Activated CD8-positive, alpha-beta memory T cell treated with anti-CD3 and anti-CD28 coated beads, Interleukin-2, amount 10 ng/mL, durations not matched to agents 7 days and 5 days (primary cell): ENCODE measurements around the gene CPED1. TPM values are rescaled to one million over a fixed set of nuclear protein-coding genes. Genes with fewer than 3 reads are reported as not detected.

Source experiments
- ATAC-seq: fragments of 150-1000 bp; cut with Tn5 transposase; one replicate; pipeline ENCODE4 v1.10.0; 2021; ENCODE audit warnings: moderate library complexity
- CTCF ChIA-PET: fragments of 350-600 bp; sonication (Branson Sonifier 250); formaldehyde crosslinking; loops from one replicate; lab custom pipeline; 2021; ENCODE audit warnings: antibody characterized with exemption; lab: Charles Lee
- DNase-seq: peaks from one replicate; pipeline ENCODE4 v3.0.0-alpha.2; 2020
- H3K27ac Mint-ChIP-seq: one replicate; pipeline ENCODE4 v1.8.0; 2021; ENCODE audit warnings: mild to moderate bottlenecking, mixed read lengths
- H3K27me3 Mint-ChIP-seq: one replicate; pipeline ENCODE4 v1.8.0; 2021; ENCODE audit warnings: mixed read lengths
- H3K36me3 Mint-ChIP-seq: one replicate; pipeline ENCODE4 v1.8.0; 2021; ENCODE audit warnings: mild to moderate bottlenecking, mixed read lengths
- H3K4me1 Mint-ChIP-seq: one replicate; pipeline ENCODE4 v1.8.0; 2021; ENCODE audit warnings: mixed read lengths
- H3K4me3 Mint-ChIP-seq: one replicate; pipeline ENCODE4 v1.8.0; 2021; ENCODE audit warnings: mild to moderate bottlenecking, moderate library complexity, mixed read lengths
- H3K9me3 Mint-ChIP-seq: one replicate; pipeline ENCODE4 v1.8.0; 2022; ENCODE audit warnings: low read depth, mixed read lengths
- total RNA-seq, 2 experiments: library from RNA; stranded (reverse); gene quantifications; one replicate each; pipeline ENCODE4 v1.2.3, GENCODE V29; 2021

The CPED1 gene
- total RNA-seq, 2 experiments from 2014 or later: 0.16 TPM; not detected in 1

- H3K9me3 Mint-ChIP-seq: no peaks in the 10 kb centered on the region
- no peak overlapping the region for H3K4me3 Mint-ChIP-seq
- H3K4me1 Mint-ChIP-seq: peaks cover 5% of the 10 kb centered on the region
- CTCF ChIA-PET: interaction anchor here (1.4 kb wide), 1 partner anchor 671 kb away, joined by 4 read pairs; no protein-coding TSS in a partner anchor
- no peaks in the 10 kb centered on the region for H3K36me3 Mint-ChIP-seq
- ATAC-seq (no peak), DNase-seq (no peak)
- peaks cover 37% of the 10 kb centered on the region for H3K27me3 Mint-ChIP-seq
- no peak overlapping the region for H3K27ac Mint-ChIP-seq
These were observed 335.2 kb downstream of the CPED1 start for GRCh38 chr7:121323515-121324302.

- DNase-seq (no peak), ATAC-seq (no peak)
- no peak overlapping the region for H3K27ac Mint-ChIP-seq
- H3K4me1 Mint-ChIP-seq: peaks cover 23% of the 10 kb centered on the region
- no peaks in the 10 kb centered on the region for H3K36me3 Mint-ChIP-seq
- H3K4me3 Mint-ChIP-seq: no peak overlapping the region
- CTCF ChIA-PET: interaction anchor here (0.9 kb wide), 1 partner anchor 24 kb away, joined by 3 read pairs; no protein-coding TSS in a partner anchor
- no peaks in the 10 kb centered on the region for H3K9me3 Mint-ChIP-seq
- peaks cover 71% of the 10 kb centered on the region for H3K27me3 Mint-ChIP-seq
These were observed 339.2 kb downstream of the CPED1 start for GRCh38 chr7:121327671-121328070.

- DNase-seq (no peak), ATAC-seq (peak; percentile 24)
- peaks cover 67% of the 10 kb centered on the region for H3K27me3 Mint-ChIP-seq
- no peaks in the 10 kb centered on the region for H3K9me3 Mint-ChIP-seq
- H3K4me3 Mint-ChIP-seq: peak within 1 kb of the TSS; percentile 66
- no peaks in the 10 kb centered on the region for H3K36me3 Mint-ChIP-seq
- CTCF ChIA-PET: interaction anchor here (1.4 to 2.8 kb wide), 2 partner anchors 200 to 219 kb away, joined by 3 to 18 read pairs; no protein-coding TSS in a partner anchor
- no peak within 1 kb of the TSS for H3K27ac Mint-ChIP-seq
- peaks cover 23% of the 10 kb centered on the region for H3K4me1 Mint-ChIP-seq
These were observed 340.1 kb downstream of the CPED1 start, which contains the start of gene WNT16 for GRCh38 chr7:121328508-121329190. Gene WNT16 (plus strand): TSS chr7:121329000. CDS start chr7:121329293, 293 bp downstream.

GRCh38 chr7:121329191-121330052, 340.9 kb downstream of the CPED1 start:
- peak; percentile 60 for DNase-seq
- Mint-ChIP-seq H3K9me3 (no peaks in the 10 kb centered on the region), H3K4me1 (peaks cover 23% of the 10 kb centered on the region), H3K4me3 (peak overlapping the region; percentile 66), H3K36me3 (no peaks in the 10 kb centered on the region), H3K27me3 (peaks cover 67% of the 10 kb centered on the region), H3K27ac (no peak overlapping the region)
- peak; percentile 74 for ATAC-seq
- CTCF ChIA-PET: interaction anchor here (0.6 to 2.8 kb wide), 7 partner anchors 17 to 667 kb away, joined by 3 to 18 read pairs (median 3); no protein-coding TSS in a partner anchor

GRCh38 chr7:121330053-121330833, 341.7 kb downstream of the CPED1 start:
- H3K9me3 Mint-ChIP-seq: no peaks in the 10 kb centered on the region
- ATAC-seq (peak; percentile 20), DNase-seq (no peak)
- CTCF ChIA-PET: interaction anchor here (0.6 to 2.8 kb wide), 11 partner anchors 16 to 666 kb away, joined by 3 to 18 read pairs (median 3); no protein-coding TSS in a partner anchor
- peaks cover 23% of the 10 kb centered on the region for H3K4me1 Mint-ChIP-seq
- H3K27me3 Mint-ChIP-seq: peaks cover 72% of the 10 kb centered on the region
- H3K4me3 Mint-ChIP-seq: peak overlapping the region; percentile 66
- H3K27ac Mint-ChIP-seq: no peak overlapping the region
- H3K36me3 Mint-ChIP-seq: no peaks in the 10 kb centered on the region

GRCh38 chr7:121331048-121331447, 342.5 kb downstream of the CPED1 start:
- H3K27me3 Mint-ChIP-seq: peaks cover 71% of the 10 kb centered on the region
- peaks cover 23% of the 10 kb centered on the region for H3K4me1 Mint-ChIP-seq
- CTCF ChIA-PET: interaction anchor here (0.6 to 2.8 kb wide), 5 partner anchors 30 to 662 kb away, joined by 3 to 18 read pairs (median 3); no protein-coding TSS in a partner anchor
- DNase-seq (no peak), ATAC-seq (no peak)
- no peaks in the 10 kb centered on the region for H3K36me3 Mint-ChIP-seq
- H3K27ac Mint-ChIP-seq: no peak overlapping the region
- H3K9me3 Mint-ChIP-seq: no peaks in the 10 kb centered on the region
- H3K4me3 Mint-ChIP-seq: no peak overlapping the region

- DNase-seq: no peak
- CTCF ChIA-PET: interaction anchor here (1.2 to 2.8 kb wide), 2 partner anchors 29 to 216 kb away, joined by 3 to 18 read pairs; no protein-coding TSS in a partner anchor
- Mint-ChIP-seq H3K36me3 (no peaks in the 10 kb centered on the region), H3K4me3 (no peak overlapping the region), H3K9me3 (no peaks in the 10 kb centered on the region), H3K27me3 (peaks cover 71% of the 10 kb centered on the region), H3K27ac (no peak overlapping the region), H3K4me1 (peaks cover 23% of the 10 kb centered on the region)
- no peak for ATAC-seq
These were observed 343.1 kb downstream of the CPED1 start for GRCh38 chr7:121331574-121331973.

- Mint-ChIP-seq H3K27me3 (peaks cover 51% of the 10 kb centered on the region), H3K27ac (no peak overlapping the region), H3K9me3 (no peaks in the 10 kb centered on the region), H3K36me3 (peaks cover 5% of the 10 kb centered on the region), H3K4me3 (no peak overlapping the region), H3K4me1 (peaks cover 11% of the 10 kb centered on the region)
- ATAC-seq: no peak
- CTCF ChIA-PET: no interaction called here
- DNase-seq: no peak
These were observed 345.9 kb downstream of the CPED1 start for GRCh38 chr7:121334376-121334775.

GRCh38 chr7:121334875-121335648, 346.6 kb downstream of the CPED1 start:
- peaks cover 5% of the 10 kb centered on the region for H3K36me3 Mint-ChIP-seq
- H3K4me3 Mint-ChIP-seq: no peak overlapping the region
- H3K9me3 Mint-ChIP-seq: no peaks in the 10 kb centered on the region
- DNase-seq (no peak), ATAC-seq (no peak)
- no peak overlapping the region for H3K27ac Mint-ChIP-seq
- CTCF ChIA-PET: no interaction called here
- peaks cover 5% of the 10 kb centered on the region for H3K4me1 Mint-ChIP-seq
- H3K27me3 Mint-ChIP-seq: peaks cover 44% of the 10 kb centered on the region

- H3K27ac Mint-ChIP-seq: no peak overlapping the region
- H3K4me3 Mint-ChIP-seq: no peak overlapping the region
- DNase-seq (no peak), ATAC-seq (no peak)
- H3K9me3 Mint-ChIP-seq: no peaks in the 10 kb centered on the region
- no peaks in the 10 kb centered on the region for H3K4me1 Mint-ChIP-seq
- H3K36me3 Mint-ChIP-seq: peaks cover 5% of the 10 kb centered on the region
- CTCF ChIA-PET: no interaction called here
- peaks cover 28% of the 10 kb centered on the region for H3K27me3 Mint-ChIP-seq
These were observed 348.1 kb downstream of the CPED1 start for GRCh38 chr7:121336579-121336978.

GRCh38 chr7:121337398-121337797, 348.9 kb downstream of the CPED1 start:
- no peaks in the 10 kb centered on the region for H3K4me1 Mint-ChIP-seq
- DNase-seq (no peak), ATAC-seq (no peak)
- CTCF ChIA-PET: no interaction called here
- H3K9me3 Mint-ChIP-seq: no peaks in the 10 kb centered on the region
- peaks cover 24% of the 10 kb centered on the region for H3K27me3 Mint-ChIP-seq
- H3K36me3 Mint-ChIP-seq: peaks cover 12% of the 10 kb centered on the region
- H3K4me3 Mint-ChIP-seq: no peak overlapping the region
- H3K27ac Mint-ChIP-seq: no peak overlapping the region
